ENCODE measurements around the gene TMTC4.
A peak's percentile ranks its signal among the peaks of the same experiment; 100 is the strongest.

TMTC4 gene

GRCh38 chr13:100667894-100668293 is 6.7 kb downstream of the TMTC4 start:
- intact Hi-C loops (cut with DNase I), result no loop called here
- peak in 2 of 10 donors; percentile 56 to 87 for DNase-seq

- no peak for DNase-seq
- intact Hi-C loops (cut with DNase I), result no loop called here
These were observed 8.5 kb downstream of the TMTC4 start for GRCh38 chr13:100666124-100666523.

GRCh38 chr13:100665403-100665802 is 9.2 kb downstream of the TMTC4 start:
- DNase-seq, result no peak
- intact Hi-C loops (cut with DNase I), result no loop called here

- intact Hi-C loops (cut with DNase I), result no loop called here
- no peak for DNase-seq
These were observed 10.3 kb downstream of the TMTC4 start for GRCh38 chr13:100664171-100664900.

GRCh38 chr13:100662468-100663211 is 12.0 kb downstream of the TMTC4 start:
- DNase-seq, result no peak
- intact Hi-C loops (cut with DNase I), result no loop called here

- no peak for DNase-seq
- intact Hi-C loops (cut with DNase I), result no loop called here
These were observed 13.8 kb downstream of the TMTC4 start for GRCh38 chr13:100660761-100661160.

- DNase-seq, result no peak
- intact Hi-C loops (cut with DNase I), result no loop called here
These were observed 15.0 kb downstream of the TMTC4 start for GRCh38 chr13:100659578-100659977.

GRCh38 chr13:100658363-100658762 is 16.2 kb downstream of the TMTC4 start:
- intact Hi-C loops (cut with DNase I), result no loop called here

GRCh38 chr13:100657881-100658315 is 16.7 kb downstream of the TMTC4 start:
- peak in 4 of 10 donors; percentile 43 to 90 (median 67) for DNase-seq
- intact Hi-C loops (cut with DNase I), result no loop called here

More at GRCh38 chr13:100658363-100658762, 16.2 kb downstream of the TMTC4 start:
- DNase-seq, result no peak

- no peak for DNase-seq
- intact Hi-C loops (cut with DNase I), result no loop called here
These were observed 22.1 kb downstream of the TMTC4 start for GRCh38 chr13:100652510-100652909.

GRCh38 chr13:100650326-100650725 is 24.3 kb downstream of the TMTC4 start:
- intact Hi-C loops (cut with DNase I), result no loop called here
- peak; percentile 82 to 98 (median 86) for DNase-seq

GRCh38 chr13:100648354-100648753 is 26.2 kb downstream of the TMTC4 start:
- intact Hi-C loops (cut with DNase I), result no loop called here
- DNase-seq, result no peak

GRCh38 chr13:100646871-100647270 is 27.7 kb downstream of the TMTC4 start:
- intact Hi-C loops (cut with DNase I), result no loop called here

GRCh38 chr13:100646030-100646673 is 28.4 kb downstream of the TMTC4 start:
- intact Hi-C loops (cut with DNase I), result no loop called here
- DNase-seq, result peak in 9 of 10 donors; percentile 54 to 95 (median 75)

More at GRCh38 chr13:100646871-100647270, 27.7 kb downstream of the TMTC4 start:
- no peak for DNase-seq

- intact Hi-C loops (cut with DNase I), result no loop called here
- DNase-seq, result peak in 1 of 10 donors; percentile 50
These were observed 29.2 kb downstream of the TMTC4 start for GRCh38 chr13:100645382-100645781.

- peak in 1 of 10 donors; percentile 73 for DNase-seq
- intact Hi-C loops (cut with DNase I), result no loop called here
These were observed 30.2 kb downstream of the TMTC4 start for GRCh38 chr13:100644371-100644770.

GRCh38 chr13:100637796-100638195 is 36.8 kb downstream of the TMTC4 start:
- intact Hi-C loops (cut with DNase I), result no loop called here
- DNase-seq, result no peak

GRCh38 chr13:100637380-100637779 is 37.2 kb downstream of the TMTC4 start:
- DNase-seq, result peak in 1 of 10 donors; percentile 74
- intact Hi-C loops (cut with DNase I), result no loop called here

- peak in 5 of 10 donors; percentile 32 to 91 (median 57) for DNase-seq
- intact Hi-C loops (cut with DNase I), result no loop called here
These were observed 38.2 kb downstream of the TMTC4 start for GRCh38 chr13:100636441-100636840.

GRCh38 chr13:100636004-100636403 is 38.6 kb downstream of the TMTC4 start:
- intact Hi-C loops (cut with DNase I), result no loop called here
- peak in 2 of 10 donors; percentile 33 to 67 for DNase-seq

GRCh38 chr13:100634696-100635095 is 39.9 kb downstream of the TMTC4 start:
- intact Hi-C loops (cut with DNase I), result no loop called here
- peak in 1 of 10 donors; percentile 71 for DNase-seq

Data from posterior cingulate gyrus (tissue), 11 donors.